Stimulated activated CD8-positive, alpha-beta memory T cell treated with anti-CD3 and anti-CD28 coated beads, Interleukin-4, amount 100 ng/mL, for 4 hours (primary cell): ENCODE results near the gene CHKA.
"Not testable (repeated sequence)": the region's sequence is repeated elsewhere in the genome, so short reads cannot be mapped to it uniquely, and the experiment has no call there.

Source experiments
- DNase-seq, 2 donors: peaks; one replicate each; pipeline ENCODE4 v3.0.0-alpha.2; 2020; ENCODE audit warnings: low read depth in 2 of 2, low spot score in 1 of 2

Gene CHKA

DNA sequence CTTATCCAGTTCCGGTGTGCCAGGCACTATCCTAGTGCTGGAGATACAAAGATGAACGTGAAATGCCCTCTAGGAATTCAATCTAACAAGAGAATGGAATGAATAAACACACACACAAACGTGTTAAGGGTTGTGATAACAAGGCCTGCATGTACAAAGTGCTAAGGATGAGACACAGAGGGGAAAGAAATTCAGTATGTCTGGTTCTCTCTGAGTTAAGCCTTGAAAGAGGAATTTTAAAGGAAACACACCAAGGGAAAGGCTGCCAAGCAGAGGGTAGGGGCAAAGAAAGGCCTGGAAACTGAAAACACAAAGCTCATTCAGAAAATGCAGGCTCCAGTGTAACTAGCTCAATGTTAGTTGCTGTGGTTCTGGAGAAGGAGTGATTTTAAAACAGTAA, 4.2 kb downstream of the CHKA start:
- DNase-seq = no peak

DNA sequence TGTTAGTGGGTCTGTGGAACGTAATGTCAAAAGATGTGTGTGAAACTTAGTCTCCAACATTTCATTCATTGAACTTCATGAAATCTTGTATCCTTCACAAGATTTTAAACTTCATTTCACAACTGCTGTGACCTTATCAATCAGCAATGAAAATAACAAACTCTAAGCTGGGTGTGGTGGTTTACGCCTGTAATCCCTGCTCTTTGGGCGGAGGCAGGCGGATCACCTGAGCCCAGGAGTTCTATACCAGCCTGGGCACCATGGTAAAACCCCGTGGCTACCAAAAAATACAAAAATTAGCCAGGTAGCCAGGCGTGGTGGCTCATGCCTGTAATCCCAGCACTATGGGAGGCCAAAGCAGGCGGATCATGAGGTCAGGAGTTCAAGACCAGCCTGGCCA, 5.1 kb downstream of the CHKA start:
- DNase-seq = no peak

- no peak for DNase-seq
These were observed 5.9 kb downstream of the CHKA start for GRCh38 chr11:68115285-68115684.

DNA sequence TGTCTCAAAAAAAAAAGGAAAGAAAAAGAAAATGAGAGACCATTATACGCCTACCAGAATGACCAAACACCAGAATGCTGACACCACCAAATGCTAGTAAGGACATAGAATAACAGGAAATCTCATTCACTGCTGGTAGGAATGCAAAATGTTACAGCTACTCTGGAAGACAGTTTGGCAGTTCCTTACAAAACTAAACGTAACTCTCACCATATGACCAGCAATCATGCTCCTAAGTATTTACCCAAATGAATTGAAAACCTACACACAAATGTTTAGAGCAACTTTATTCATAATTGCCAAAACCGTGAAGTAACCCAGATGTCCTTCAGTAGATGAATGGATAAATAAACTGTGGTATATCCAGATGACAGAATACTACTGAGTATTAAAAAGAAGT, 7.2 kb downstream of the CHKA start:
- DNase-seq = no peak

- no peak for DNase-seq
These were observed 13.5 kb downstream of the CHKA start for GRCh38 chr11:68107689-68108088.

- no peak for DNase-seq
These were observed 14.8 kb downstream of the CHKA start for GRCh38 chr11:68106165-68106940.

GRCh38 chr11:68099474-68100405, 21.4 kb downstream of the CHKA start:
- DNase-seq = no peak

GRCh38 chr11:68099057-68099456, 22.1 kb downstream of the CHKA start:
- no peak for DNase-seq

- no peak for DNase-seq
These were observed 24.2 kb downstream of the CHKA start for GRCh38 chr11:68096962-68097361.

- DNase-seq = no peak
These were observed 27.6 kb downstream of the CHKA start for GRCh38 chr11:68093565-68093964.

DNA sequence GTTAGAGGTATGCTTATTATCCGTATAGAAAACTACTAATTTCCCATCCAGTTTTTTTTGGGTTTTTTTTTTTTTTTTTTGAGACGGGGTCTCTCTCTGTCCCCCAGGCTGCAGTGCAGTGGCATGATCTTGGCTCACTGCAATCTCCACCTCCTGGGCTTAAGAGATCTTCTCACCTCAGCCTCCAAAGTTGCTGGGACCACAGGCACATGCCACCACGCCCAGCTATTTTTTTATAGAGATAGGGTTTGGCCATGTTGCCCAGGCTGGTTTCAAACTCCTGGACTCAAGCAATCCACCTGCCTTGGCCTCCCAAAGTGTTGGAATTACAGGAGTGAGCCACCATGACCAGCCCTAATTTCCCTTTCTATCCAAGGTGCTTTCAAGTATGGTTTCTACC, 28.2 kb downstream of the CHKA start:
- DNase-seq = not testable (repeated sequence)

DNA sequence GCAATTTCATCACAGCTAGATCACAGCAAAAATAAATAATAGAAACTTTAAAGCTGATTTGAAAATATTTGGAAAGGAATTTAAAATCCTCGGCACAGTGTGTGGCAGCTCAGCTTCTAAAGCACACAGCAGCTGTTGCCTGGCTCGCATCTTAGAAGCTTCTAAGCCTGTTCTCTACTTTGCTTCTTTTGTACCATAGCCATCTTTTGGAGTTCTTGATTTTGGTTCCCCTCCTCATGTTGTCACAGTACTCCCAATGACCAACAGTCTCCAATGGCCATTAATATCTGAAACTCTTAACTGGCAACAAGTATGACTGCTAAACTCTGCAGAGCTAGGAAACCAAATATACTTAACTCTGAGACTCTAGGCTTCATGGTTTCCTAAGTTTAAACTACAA, 28.8 kb downstream of the CHKA start:
- no peak for DNase-seq

DNA sequence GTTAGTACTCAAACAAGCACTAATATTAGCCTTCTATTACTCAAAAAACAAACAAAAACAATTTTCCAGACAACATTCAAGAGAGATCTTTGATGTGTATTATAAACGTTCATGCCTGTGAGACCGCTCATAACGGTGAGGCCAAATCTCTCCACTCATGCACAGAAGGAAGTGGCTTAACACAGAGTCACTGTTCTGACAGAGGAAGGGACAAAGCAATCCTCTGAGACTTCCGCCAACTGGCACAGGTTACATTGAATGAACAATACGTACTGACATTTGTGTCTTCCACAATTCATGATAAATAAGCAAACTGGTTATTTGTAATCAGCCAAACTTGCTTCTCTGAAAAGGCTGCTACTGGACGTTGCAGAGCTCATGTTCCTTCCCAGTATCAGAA, 30.5 kb downstream of the CHKA start:
- no peak for DNase-seq

DNA sequence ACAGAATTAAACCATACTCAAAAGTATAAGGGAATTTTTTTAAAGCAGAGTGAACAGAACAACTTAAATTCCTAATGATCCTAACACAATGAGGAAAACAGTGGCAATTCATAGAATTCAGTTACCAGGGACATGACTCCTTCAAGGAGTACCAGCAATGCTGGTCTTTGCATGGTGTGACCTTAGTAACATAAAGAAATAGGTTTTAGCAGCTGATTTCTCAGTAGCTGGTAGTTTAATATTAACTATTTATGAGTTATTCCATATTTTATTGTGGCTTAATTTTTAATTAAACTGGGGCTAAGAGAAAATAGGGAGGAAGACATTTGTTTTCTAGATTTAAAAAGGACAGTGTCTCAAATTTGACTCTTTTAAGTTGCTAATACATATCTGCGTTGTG, 30.9 kb downstream of the CHKA start:
- no peak for DNase-seq

GRCh38 chr11:68089679-68090078, 31.5 kb downstream of the CHKA start:
- DNase-seq = no peak

GRCh38 chr11:68083517-68083916, 37.7 kb downstream of the CHKA start:
- DNase-seq = no peak

GRCh38 chr11:68082481-68082880, 38.7 kb downstream of the CHKA start:
- no peak for DNase-seq

DNA sequence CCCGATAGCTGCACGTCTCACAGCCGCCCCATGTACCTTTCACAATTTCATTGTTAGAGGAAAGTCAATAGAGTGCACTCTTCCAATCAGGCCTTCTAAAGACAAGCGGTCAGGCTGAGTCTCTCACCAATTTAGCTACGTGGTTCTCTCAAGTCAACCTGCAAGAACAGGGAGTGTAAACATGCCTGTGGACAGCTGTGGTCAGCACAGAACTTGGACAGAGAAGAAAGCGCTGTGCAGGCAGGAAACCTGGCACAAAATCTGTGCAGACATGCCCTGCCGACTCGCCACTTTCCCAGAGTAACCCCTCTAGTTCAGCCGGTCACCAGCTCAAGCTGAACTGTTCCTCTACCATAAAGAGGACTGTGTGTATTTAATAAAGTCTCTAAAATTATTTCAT, 39.5 kb downstream of the CHKA start:
- DNase-seq = no peak

DNA sequence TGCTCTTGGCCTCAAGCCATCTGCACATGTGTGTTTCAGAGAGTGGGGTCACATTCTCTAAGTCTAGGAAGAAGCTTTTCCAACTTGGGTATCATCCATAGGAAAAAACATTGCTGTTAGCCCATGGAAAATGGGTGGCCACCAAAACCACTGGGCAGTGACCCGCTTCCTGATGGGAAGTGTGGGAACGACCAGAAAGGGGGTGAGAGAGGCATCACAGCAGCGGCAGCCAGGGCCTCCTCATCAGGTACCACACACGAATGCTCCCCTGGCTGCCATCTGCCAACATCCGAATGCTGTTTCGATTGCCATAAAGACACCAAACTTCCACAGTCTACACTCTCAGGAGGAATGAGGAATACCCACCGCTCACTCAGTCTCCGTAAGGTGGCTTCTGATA, 40.3 kb downstream of the CHKA start:
- no peak for DNase-seq

DNA sequence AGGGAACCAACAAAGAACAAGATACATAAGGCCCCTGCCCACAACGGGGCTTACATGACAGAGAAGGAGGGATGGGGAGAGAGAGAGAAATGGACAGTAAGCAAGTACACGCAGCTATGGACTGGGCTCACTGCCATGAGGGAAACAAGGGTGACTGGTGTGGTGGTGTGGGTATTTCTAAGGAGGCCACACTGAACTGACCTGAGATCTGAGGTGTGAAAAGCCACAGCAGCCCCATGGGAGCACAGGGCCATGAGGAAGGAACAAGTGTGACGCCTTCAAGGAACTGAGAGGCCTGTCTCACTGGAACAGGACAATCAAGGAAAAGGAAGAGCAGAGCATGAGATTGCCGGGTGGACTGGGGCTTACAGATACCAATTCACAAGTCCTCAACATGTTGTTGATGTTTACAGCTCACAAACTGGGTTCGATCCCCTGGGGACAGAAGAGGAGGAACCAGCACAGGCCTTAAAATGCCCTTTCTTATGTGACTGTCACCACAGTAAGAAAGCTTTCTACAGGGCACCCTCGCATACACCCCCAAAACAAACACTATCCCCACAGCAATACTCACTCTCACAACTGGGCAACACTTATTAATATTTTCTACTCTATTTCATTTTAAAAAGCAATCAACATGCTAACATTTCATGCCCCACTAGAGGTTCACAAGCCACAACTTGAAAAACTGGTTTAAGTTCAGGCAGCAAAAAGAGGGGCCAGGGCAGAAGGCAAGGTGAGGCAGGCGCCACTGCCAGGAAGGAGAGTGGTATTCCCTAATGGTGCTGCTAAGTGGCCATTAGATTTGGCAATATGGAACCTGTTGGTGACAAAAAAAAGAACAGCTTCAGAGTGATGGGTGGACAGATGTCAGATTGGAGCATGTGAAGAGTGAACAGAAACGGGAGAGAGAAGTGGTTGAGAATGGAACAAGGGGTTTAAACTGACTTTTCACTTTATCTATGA, 43.3 kb downstream of the CHKA start:
- DNase-seq = no peak

DNA sequence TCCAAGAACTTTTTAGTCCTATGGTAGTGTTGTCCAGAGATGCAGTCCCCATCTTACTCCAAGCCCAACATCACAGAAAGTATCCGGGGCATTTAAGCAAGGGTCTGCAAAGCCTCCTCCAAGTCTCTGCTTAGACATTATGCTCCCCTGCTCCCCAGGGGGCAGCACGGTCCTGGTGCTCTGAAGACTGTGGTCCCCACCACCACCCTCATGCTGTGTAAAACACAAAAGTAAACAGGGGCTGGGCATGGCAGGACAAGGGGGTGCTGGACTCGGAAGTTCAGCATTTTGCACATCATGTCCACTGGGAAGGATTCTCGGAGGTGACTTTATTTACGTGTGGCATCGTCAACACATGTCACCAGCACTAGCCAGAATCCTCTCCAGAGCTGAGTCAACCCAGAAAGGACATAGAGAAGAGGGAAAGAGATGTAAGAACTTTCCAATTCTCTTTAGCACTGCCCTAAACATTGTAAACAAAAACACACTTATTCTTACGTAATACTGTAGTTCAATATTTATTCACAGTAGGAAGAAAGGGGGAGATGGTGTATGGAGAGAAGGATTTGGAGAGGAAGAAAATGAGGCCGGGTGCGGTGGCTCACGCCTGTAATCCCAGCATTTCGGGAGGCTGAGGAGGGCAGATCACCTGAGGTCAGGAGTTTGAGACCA, 44.7 kb downstream of the CHKA start:
- no peak for DNase-seq
